CD4-positive, alpha-beta T cell treated with Interleukin-21 for 1 hour (primary cell): Measurements from ENCODE around the gene CFAP97D2.
A peak's percentile ranks its signal among the peaks of the same experiment; 100 is the strongest.
"Not testable (repeated sequence)": the region's sequence is repeated elsewhere in the genome, so short reads cannot be mapped to it uniquely, and the experiment has no call there.

Experiments used
- DNase-seq: peaks from one replicate; pipeline ENCODE4 v3.0.0-alpha.2; 2020

CFAP97D2 gene

GRCh38 chr13:114179087-114179658 is at the start of gene CFAP97D2:
Gene CFAP97D2, plus strand, starts transcription at chr13:114179257. Its CDS starts 74 bp downstream, at chr13:114179331.
- DNase-seq, result no peak

- DNase-seq, result peak; percentile 32
Observed at GRCh38 chr13:114129649-114130062, 49.4 kb upstream of the CFAP97D2 start.

- no peak for DNase-seq
Observed at GRCh38 chr13:114130131-114130836, 48.8 kb upstream of the CFAP97D2 start.

GRCh38 chr13:114130837-114131582 is 48.0 kb upstream of the CFAP97D2 start:
- peak; percentile 74 for DNase-seq

- no peak for DNase-seq
Observed at GRCh38 chr13:114131583-114132418, 47.3 kb upstream of the CFAP97D2 start.

GRCh38 chr13:114132419-114133121 is 46.5 kb upstream of the CFAP97D2 start, which contains the start of gene RASA3:
Gene RASA3, minus strand, starts transcription at chr13:114132623. Its CDS starts 134 bp downstream, at chr13:114132489.
- DNase-seq, result peak; percentile 70

GRCh38 chr13:114133126-114133525 is 45.9 kb upstream of the CFAP97D2 start:
- not testable (repeated sequence) for DNase-seq

- DNase-seq, result not testable (repeated sequence)
Observed at GRCh38 chr13:114133552-114133951, 45.5 kb upstream of the CFAP97D2 start.

- no peak for DNase-seq
Observed at GRCh38 chr13:114134111-114134943, 44.7 kb upstream of the CFAP97D2 start.

- no peak for DNase-seq
Observed at GRCh38 chr13:114134944-114135610, 44.0 kb upstream of the CFAP97D2 start.

GRCh38 chr13:114135731-114136171 is 43.3 kb upstream of the CFAP97D2 start:
- no peak for DNase-seq

- no peak for DNase-seq
Observed at GRCh38 chr13:114136576-114136975, 42.5 kb upstream of the CFAP97D2 start.

GRCh38 chr13:114140131-114140905 is 38.7 kb upstream of the CFAP97D2 start:
- DNase-seq, result peak; percentile 64

- peak; percentile 52 for DNase-seq
Observed at GRCh38 chr13:114140906-114141250, 38.2 kb upstream of the CFAP97D2 start.

GRCh38 chr13:114141261-114141996 is 37.6 kb upstream of the CFAP97D2 start:
- DNase-seq, result no peak

- DNase-seq, result no peak
Observed at GRCh38 chr13:114142137-114142550, 36.9 kb upstream of the CFAP97D2 start.

- peak; percentile 89 for DNase-seq
Observed at GRCh38 chr13:114142640-114143490, 36.2 kb upstream of the CFAP97D2 start.
